ENCODE results near the gene VSIG10L2. TPM values are rescaled to one million over a fixed set of nuclear protein-coding genes. Genes with fewer than 3 reads are reported as not detected.

VSIG10L2 gene
- total and polyA plus RNA-seq, 2 donors from 2014 or later, result not detected

DNA sequence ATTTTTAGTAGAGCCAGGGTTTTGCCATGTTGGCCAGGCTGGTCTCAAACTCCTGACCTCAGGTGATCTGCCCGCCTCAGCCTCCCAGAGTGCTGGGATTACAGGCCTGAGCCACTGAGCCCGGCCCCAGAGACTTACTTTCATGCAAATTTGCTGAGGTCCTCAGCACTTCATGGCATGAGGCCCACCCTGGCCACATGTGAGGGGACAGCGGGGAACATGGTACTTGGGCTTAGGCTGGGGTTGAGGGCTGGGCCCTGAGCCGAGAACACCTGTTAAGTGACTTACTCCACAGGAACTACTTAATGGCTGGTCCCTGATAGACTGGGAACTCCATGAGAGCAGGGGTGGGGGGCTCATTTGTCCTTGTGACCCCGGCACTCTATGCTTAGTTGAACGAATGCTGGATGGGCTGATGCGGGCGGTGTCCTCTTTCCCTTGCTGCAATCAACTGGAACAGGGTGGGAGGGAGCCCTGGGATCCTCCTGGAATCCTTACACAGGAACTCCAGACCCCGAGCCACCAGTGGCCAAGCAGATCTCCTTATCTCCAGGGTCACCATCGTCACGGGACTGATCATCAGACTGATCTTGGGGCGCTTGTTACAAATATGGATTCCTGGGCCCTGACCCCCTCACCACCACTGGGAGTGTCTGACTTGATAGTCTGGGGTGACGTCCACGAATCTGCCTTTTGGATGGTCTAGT is 1.0 kb downstream of the VSIG10L2 start:
- TF ChIP-seq, protein P1, sequence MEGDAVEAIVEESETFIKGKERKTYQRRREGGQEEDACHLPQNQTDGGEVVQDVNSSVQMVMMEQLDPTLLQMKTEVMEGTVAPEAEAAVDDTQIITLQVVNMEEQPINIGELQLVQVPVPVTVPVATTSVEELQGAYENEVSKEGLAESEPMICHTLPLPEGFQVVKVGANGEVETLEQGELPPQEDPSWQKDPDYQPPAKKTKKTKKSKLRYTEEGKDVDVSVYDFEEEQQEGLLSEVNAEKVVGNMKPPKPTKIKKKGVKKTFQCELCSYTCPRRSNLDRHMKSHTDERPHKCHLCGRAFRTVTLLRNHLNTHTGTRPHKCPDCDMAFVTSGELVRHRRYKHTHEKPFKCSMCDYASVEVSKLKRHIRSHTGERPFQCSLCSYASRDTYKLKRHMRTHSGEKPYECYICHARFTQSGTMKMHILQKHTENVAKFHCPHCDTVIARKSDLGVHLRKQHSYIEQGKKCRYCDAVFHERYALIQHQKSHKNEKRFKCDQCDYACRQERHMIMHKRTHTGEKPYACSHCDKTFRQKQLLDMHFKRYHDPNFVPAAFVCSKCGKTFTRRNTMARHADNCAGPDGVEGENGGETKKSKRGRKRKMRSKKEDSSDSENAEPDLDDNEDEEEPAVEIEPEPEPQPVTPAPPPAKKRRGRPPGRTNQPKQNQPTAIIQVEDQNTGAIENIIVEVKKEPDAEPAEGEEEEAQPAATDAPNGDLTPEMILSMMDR (IDR thresholded peaks at IDR 0.05; ENCODE audit: borderline replicate concordance, extremely low read depth, insufficient read depth), result no peak
- Histone ChIP-seq H3K4me3 (ENCODE audit: low read length in 3 of 3) (no peak overlapping the region), H3K9me3 (ENCODE audit: control insufficient read depth in 2 of 3, insufficient read depth in 1 of 3, low read length in 3 of 3) (no peaks in the 10 kb centered on the region), H3K27ac (ENCODE audit: low read depth in 2 of 2, low read length in 2 of 2) (no peak overlapping the region), H3K9ac (ENCODE audit: low read length in 3 of 3) (no peak overlapping the region), H3K4me1 (ENCODE audit: control insufficient read depth in 2 of 3, insufficient read depth in 2 of 3, low read depth in 1 of 3, low read length in 3 of 3) (no peaks in the 10 kb centered on the region), H3K36me3 (ENCODE audit: control insufficient read depth in 2 of 3, insufficient read depth in 3 of 3, low read length in 3 of 3) (no peaks in the 10 kb centered on the region), H3K27me3 (ENCODE audit: control insufficient read depth, insufficient read depth, low read length) (no peaks in the 10 kb centered on the region)
- no peak for FAIRE-seq
- intact Hi-C loops (cut with DNase I), result no loop called here
- DNase-seq, result no peak

DNA sequence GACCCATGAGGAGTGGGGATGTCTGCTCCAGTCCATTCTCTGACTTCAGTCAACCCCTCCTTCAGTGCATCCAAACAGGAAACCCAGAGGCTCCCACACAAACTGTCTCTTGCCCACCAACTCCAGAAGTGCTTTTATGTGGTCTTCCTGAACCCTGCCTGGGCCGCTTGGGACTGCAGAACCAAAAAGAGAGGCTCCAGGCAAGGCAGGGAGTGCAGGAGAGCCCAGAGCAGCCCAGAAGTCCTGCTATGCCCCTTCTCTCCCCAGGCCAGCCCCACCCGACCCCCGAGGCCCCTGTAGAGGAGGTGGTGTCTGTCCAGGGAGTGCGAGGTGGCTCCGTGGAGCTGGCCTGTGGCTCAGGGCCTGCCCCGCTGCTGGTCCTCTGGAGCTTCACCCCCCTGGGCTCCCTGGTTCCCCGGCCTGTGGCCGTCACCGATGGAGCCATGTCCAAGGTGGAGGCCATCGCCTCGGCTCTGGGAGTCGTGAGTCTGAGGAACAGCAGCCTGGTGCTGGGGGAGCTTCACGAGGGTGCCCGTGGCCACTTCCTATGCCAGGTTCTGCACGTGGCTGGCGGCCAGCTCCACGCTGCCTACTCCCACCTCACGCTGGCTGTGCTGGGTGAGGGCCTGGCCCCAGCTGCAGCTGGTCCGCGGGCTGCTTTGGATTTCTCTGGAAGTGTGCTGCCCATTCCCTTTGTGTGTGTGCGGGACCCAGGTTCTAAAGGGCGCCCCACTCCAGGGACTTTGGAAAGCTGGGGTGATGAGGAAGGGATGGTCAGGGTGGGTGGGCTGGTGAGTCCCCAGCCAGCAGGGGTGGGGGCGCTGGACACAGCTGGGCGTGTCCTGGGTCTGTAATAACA is 1.8 kb downstream of the VSIG10L2 start:
- H3K4me3 ChIP-seq (ENCODE audit: low read length in 3 of 3), result no peak overlapping the region
- H3K9ac ChIP-seq (ENCODE audit: low read length in 3 of 3), result no peak overlapping the region
- TF ChIP-seq, protein P1 (IDR thresholded peaks at IDR 0.05; ENCODE audit: borderline replicate concordance, extremely low read depth, insufficient read depth), result no peak
- intact Hi-C loops (cut with DNase I), result no loop called here
- no peak overlapping the region for H3K27ac ChIP-seq (ENCODE audit: low read depth in 2 of 2, low read length in 2 of 2)
- DNase-seq, result no peak
- H3K36me3 ChIP-seq (ENCODE audit: control insufficient read depth in 2 of 3, insufficient read depth in 3 of 3, low read length in 3 of 3), result no peaks in the 10 kb centered on the region
- H3K9me3 ChIP-seq (ENCODE audit: control insufficient read depth in 2 of 3, insufficient read depth in 1 of 3, low read length in 3 of 3), result no peaks in the 10 kb centered on the region
- FAIRE-seq, result no peak
- H3K4me1 ChIP-seq (ENCODE audit: control insufficient read depth in 2 of 3, insufficient read depth in 2 of 3, low read depth in 1 of 3, low read length in 3 of 3), result no peaks in the 10 kb centered on the region
- no peaks in the 10 kb centered on the region for H3K27me3 ChIP-seq (ENCODE audit: control insufficient read depth, insufficient read depth, low read length)

DNA sequence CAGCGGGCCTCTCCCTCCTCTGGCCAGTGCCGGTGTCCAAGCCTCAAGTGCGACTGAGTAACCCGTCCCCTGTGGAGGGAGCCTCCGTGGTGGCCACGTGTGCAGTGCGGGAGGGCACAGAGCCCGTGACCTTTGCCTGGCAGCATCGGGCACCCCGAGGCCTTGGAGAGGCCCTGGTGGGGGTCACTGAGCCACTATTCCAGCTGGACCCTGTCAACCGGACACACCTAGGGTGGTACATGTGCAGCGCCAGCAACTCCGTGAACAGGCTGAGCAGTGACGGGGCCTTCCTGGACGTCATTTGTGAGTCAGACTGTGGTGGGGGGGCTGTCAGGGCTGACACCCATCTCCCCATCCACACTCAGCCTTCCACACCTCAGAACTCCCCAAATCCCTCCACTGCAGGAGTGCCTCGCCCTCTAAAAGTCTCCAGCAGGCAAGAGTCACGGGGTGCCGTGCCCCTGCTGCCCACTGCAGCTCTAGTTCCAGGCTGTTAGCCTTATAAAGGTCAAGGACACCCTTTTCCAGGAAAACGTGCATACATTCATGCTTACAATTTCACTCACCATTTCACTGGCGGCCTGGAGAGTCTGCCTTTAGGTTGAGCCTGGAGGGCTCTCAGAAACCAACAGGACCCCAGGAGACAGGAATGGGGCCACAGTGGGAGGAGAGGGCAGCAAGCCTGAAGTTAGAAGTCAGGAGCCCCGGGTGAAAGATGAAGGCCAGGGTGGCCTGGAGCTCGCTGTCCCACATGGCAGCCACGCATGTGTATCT is 2.6 kb downstream of the VSIG10L2 start:
- Histone ChIP-seq H3K9ac (ENCODE audit: low read length in 3 of 3) (no peak overlapping the region), H3K9me3 (ENCODE audit: control insufficient read depth in 2 of 3, insufficient read depth in 1 of 3, low read length in 3 of 3) (no peaks in the 10 kb centered on the region), H3K27ac (ENCODE audit: low read depth in 2 of 2, low read length in 2 of 2) (no peak overlapping the region), H3K4me1 (ENCODE audit: control insufficient read depth in 2 of 3, insufficient read depth in 2 of 3, low read depth in 1 of 3, low read length in 3 of 3) (no peaks in the 10 kb centered on the region), H3K4me3 (ENCODE audit: low read length in 3 of 3) (no peak overlapping the region), H3K27me3 (ENCODE audit: control insufficient read depth, insufficient read depth, low read length) (no peaks in the 10 kb centered on the region), H3K36me3 (ENCODE audit: control insufficient read depth in 2 of 3, insufficient read depth in 3 of 3, low read length in 3 of 3) (no peaks in the 10 kb centered on the region)
- intact Hi-C loops (cut with DNase I), result no loop called here
- DNase-seq, result no peak
- TF ChIP-seq, protein P1 (IDR thresholded peaks at IDR 0.05; ENCODE audit: borderline replicate concordance, extremely low read depth, insufficient read depth), result no peak
- no peak for FAIRE-seq

Measured in kidney (tissue), 14 donors.